GM18498 (cell line): ENCODE data around the gene ZNF554.

ENCODE experiments used
- ATAC-seq: cut with Tn5 transposase; IDR thresholded peaks from one replicate; pipeline ENCODE4 v1.9.1; 2021; ENCODE audit warnings: mild to moderate bottlenecking, moderate library complexity; ENCODE audit not compliant: unreplicated experiment

ZNF554 gene

GRCh38 chr19:2819540-2820111 lies at the start of gene ZNF554:
Gene ZNF554 (plus strand): TSS chr19:2819868. CDS start chr19:2820072, 204 bp downstream.
- peak; percentile 88 for ATAC-seq

- ATAC-seq = no peak
Observed at GRCh38 chr19:2770055-2771013, 49.3 kb upstream of the ZNF554 start.

- no peak for ATAC-seq
Observed at GRCh38 chr19:2771786-2772674, 47.6 kb upstream of the ZNF554 start.

GRCh38 chr19:2774083-2774679 lies 45.5 kb upstream of the ZNF554 start:
- ATAC-seq = no peak

GRCh38 chr19:2774953-2775555 lies 44.6 kb upstream of the ZNF554 start:
- ATAC-seq = no peak

- no peak for ATAC-seq
Observed at GRCh38 chr19:2775556-2776430, 43.9 kb upstream of the ZNF554 start.

GRCh38 chr19:2777952-2778683 lies 41.5 kb upstream of the ZNF554 start:
- ATAC-seq = no peak

GRCh38 chr19:2779121-2779740 lies 40.4 kb upstream of the ZNF554 start:
- ATAC-seq = no peak

GRCh38 chr19:2780284-2780683 lies 39.4 kb upstream of the ZNF554 start:
- ATAC-seq = no peak

- no peak for ATAC-seq
Observed at GRCh38 chr19:2782329-2782935, 37.2 kb upstream of the ZNF554 start.

- ATAC-seq = peak; percentile 78
Observed at GRCh38 chr19:2782936-2783780, 36.5 kb upstream of the ZNF554 start, which contains the start of gene SGTA. Gene SGTA (minus strand): TSS chr19:2783273. CDS start chr19:2769068, 14,205 bp downstream.

- no peak for ATAC-seq
Observed at GRCh38 chr19:2783781-2784145, 35.9 kb upstream of the ZNF554 start.

- ATAC-seq = peak; percentile 73
Observed at GRCh38 chr19:2785244-2785997, 34.2 kb upstream of the ZNF554 start, which contains the start of gene THOP1. Gene THOP1 (plus strand): TSS chr19:2785503. CDS start chr19:2785663, 160 bp downstream.

GRCh38 chr19:2787115-2787514 lies 32.6 kb upstream of the ZNF554 start:
- ATAC-seq = no peak

- no peak for ATAC-seq
Observed at GRCh38 chr19:2788237-2788636, 31.4 kb upstream of the ZNF554 start.

- no peak for ATAC-seq
Observed at GRCh38 chr19:2790194-2790556, 29.5 kb upstream of the ZNF554 start.
